Posterior vena cava (tissue), 2 donors: ENCODE results near the gene SCAMP4. TPM values are rescaled to one million over a fixed set of nuclear protein-coding genes. Genes with fewer than 3 reads are reported as not detected.
A peak's percentile ranks its signal among the peaks of the same experiment; 100 is the strongest.

Source experiments
- DNase-seq: peaks from one replicate; pipeline ENCODE4 v3.0.0-alpha.2; 2020; ENCODE audit warnings: low spot score
- intact Hi-C, 2 donors: fragments of 100-400 bp; cut with DNase I; formaldehyde crosslinking; loops; one replicate each; pipeline versions ENCODE4 v1.14.1 to v1.14.2; 2022 to 2023
- total RNA-seq, 2 donors: library from RNA; stranded (reverse); fragmentation: NEBNext Ultra II Directional; extraction: Animal tissue kit (Norgen Biotek cat#: 25700); gene quantifications; one replicate each; pipeline ENCODE4 v1.2.1, GENCODE V29; 2021
- donor health status: DM: yes; HTN: yes; CAD: no.
- donor health status: DM: yes; HTN: yes; CAD: no.

SCAMP4 gene
- total RNA-seq, 2 donors from 2014 or later = 35.6 to 36.6 TPM

DNA sequence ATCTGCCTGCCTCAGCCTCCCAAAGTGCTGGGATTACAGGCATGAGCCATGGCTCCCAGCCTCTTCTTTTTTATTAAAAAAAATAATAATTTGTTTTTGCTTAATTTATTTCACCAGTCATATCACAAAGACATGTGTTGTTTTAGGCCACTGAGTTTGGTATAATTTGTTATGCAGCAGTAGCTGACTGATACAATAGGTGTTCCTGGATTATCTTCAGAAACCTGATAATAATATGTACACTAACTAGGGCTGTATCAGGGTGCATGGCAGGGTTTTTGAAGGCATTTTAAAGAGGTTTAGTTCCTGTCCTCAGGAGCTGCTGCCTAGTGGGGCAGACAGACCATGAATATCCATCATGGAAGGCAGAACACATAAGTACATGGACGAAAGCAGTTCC lies 26.2 kb downstream of the SCAMP4 start:
- intact Hi-C loops = no loop called here
- DNase-seq = no peak

DNA sequence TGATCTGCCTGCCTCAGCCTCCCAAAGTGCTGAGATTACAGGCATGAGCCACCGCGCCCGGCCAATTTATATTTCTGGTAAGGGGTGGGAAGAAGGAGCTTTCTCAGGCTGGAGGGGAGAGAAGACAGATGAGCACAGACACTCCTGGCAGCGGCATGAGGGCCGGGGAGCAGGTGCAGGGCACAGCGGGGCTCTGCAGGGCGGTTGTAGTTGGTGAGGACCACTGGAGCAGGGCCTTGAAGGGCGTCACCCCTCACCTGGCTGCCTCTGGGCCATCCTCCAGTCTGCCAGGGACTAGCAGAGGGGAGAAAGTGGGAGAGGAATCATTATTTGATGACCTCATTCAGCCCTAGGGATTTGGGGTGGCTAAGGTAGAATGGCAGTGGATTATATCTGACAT lies 27.2 kb downstream of the SCAMP4 start:
- DNase-seq = no peak
- intact Hi-C loops = no loop called here

DNA sequence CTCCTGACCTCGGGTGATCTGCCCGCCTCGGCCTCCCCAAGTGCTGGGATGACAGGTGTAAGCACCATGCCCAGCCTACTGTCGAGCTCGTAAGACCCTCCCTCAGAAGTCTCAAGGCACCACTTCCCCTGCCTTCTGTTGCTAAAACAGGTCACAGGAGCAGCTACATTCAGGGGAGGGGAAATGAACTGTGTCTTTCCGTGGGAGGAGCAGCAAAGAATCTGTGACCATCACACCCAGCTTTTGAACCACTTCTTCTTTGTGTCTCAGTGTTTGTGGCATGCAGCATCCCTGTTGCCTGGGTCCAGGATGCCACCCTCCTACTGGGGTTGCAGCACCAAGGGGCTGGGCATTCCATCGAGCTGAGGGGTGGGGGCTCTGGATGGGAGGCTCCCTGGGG lies 28.0 kb downstream of the SCAMP4 start:
- intact Hi-C loops = no loop called here

DNA sequence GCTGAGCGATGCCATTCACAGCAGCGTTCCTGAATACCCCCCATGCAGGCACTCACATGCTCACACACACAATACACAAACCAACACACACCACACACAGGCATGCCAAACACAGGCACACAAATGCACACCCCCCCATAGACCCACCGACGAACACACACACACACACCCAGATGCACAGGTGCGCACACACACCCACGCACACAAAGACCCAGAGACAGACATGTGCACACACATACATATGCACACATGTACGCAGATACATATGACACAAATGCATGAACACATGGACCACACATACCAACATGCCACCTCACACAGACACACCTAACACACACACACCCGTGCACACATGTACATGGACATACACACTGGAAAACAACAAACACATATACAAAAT lies 28.7 kb downstream of the SCAMP4 start:
- intact Hi-C loops = no loop called here

More for the DNA sequence above, 28.0 kb downstream of the SCAMP4 start:
- no peak for DNase-seq

DNA sequence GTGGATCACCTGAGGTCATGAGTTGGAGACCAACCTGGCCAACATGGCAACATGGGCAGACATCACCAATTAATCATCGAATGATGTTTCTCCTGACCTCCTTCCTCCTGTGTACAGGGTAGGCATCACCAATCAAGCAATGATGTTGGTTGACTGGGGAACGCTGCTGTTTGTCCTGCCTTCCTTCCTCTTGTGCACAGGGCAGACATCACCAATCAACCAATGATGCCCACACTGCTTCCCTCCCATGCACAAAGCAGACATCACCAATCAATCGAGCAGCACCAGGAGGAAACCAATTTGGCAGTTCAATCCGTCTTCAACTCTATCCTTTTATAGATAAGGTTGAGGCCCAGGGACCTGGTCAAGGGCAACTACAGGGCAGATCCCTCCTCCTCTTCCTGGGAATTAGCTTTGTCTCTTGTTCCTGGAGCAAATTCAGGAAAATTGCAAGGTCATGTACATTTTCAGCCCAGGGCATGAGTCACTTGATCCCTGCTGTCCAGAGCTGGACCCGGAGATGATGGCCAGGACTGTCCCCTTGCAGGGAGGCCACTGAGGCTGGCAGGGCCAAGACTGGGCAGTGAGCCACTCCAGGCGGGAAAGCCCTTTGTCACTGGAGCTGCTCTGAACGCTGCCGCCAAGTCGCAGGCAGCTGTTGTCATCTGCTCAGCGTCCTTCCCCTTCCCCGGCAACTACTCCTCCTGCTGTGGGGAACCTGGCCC lies 30.4 kb downstream of the SCAMP4 start:
- intact Hi-C loops = no loop called here
- no peak for DNase-seq

More for the DNA sequence above, 28.7 kb downstream of the SCAMP4 start:
- no peak for DNase-seq

DNA sequence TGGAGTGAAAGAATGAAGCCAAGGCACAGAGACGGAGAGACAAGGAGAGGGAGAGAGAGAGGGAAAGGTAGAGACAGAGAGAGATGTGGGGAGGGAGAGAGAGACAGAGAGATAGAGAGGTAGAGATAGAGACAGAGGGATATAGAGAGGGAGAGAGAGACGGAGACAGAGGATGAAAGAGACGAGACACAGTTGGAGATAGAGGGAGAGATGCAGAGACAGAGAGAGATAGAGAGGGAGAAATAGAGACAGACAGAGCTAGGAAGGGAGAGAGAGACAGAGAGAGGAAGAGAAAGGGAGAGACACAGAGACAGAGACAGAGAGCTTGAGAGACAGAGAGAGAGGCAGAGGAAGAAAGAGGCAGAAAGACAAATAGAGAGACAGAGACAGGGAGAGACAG lies 31.2 kb downstream of the SCAMP4 start:
- DNase-seq = no peak
- intact Hi-C loops = no loop called here

DNA sequence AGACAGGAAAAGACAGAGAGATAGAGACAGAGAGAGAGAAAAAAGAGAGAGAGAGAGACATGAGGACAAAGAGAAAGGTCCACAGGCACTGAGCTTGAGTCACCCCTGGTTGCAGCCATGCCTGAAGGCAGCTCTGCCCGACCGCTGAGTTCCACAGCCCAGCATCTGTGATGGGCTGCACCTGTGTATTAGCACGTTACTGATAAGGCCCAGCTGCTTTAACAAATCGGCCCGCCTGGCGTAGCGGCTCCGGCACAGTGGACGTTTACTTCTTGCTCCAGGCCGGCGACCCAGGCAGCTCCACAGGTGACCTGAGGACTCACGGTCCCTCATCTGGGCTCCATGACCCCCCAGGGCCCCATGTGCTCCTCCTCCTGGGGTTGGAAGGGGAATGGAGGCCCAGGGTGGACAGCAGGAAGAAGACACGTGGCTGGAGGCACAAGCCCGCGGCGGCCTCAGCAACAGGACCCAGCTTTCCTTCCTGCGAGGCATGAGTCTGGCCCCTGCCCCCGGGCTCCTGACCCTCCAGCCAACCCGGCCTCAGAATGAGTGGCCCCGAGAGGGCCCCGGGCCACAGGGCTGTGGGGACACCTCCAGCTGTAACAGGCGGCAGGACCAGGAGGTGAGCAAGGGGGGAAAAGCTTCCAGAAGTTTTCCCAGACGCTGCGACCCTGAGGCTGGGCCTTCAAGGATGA lies 31.9 kb downstream of the SCAMP4 start:
- intact Hi-C loops = no loop called here
- DNase-seq = no peak

DNA sequence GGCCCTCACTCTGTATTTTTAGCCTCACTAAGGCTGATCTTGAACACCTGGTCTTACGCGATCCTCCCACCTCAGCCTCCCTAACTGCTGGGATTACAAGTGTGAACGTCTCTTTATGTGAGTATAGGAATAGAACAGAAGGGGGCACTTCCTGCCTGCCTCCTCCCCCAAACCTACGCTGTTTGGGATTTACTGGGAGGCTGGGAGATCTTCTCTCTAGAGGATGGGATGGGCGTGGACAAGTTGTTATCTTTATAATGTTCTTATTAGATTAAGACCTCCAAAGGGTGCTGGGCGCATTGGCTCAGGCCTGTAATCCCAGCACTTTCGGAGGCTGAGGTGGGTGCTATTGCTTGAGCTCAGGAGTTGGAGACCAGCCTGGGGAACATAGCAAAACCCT lies 32.9 kb downstream of the SCAMP4 start:
- intact Hi-C loops = no loop called here
- DNase-seq = no peak

DNA sequence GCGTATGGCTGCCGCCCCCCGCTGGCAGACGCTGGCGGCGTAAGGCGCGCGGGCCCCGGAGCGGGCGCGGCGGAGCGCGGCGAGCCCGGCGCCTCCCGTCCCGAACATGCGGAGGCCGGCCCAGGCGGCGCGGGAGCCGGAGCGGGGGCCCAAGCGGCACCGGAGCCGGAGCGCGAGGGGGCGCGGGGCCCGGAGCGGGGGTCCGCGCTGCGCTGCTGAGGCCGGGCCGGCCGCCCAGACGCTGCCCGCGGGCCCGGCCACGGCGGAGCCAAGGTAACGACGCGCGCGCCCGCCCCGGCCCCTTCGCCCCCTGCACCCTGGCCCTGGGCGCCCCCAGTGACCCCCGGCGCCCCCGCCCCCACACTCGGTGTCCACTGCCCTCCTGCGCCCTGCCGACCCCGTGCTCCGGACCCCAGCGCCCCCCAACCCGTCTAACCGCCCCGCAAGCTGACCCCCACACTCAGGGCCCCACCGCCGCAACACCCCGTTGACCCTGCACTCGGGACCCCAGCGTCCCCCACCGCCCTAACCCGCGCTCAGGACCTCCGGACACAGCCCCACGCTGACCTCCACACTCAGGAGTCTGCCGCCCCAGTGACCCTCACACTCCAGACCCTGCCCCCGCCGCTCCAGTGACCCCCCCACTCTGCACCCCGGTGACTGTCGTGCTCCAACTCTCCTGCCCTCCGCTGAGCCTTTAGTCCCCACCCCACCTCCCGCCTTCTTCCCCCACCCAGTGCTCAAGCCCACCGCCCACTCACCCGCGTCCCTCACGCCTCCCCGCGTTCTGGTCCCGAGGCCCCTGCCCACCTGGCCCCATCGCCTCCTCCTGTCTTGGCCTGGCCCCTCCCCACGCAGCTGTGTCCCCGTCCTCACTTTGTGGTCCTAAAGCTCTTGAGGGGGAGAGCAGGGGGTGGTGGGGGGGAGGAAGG lies 36.2 kb downstream of the SCAMP4 start, which contains the start of gene CSNK1G2:
CSNK1G2 (plus strand) TSS at position 27 of the 932 bp plus-strand sequence. CDS start 28,601 bp downstream, outside the sequence.
- no peak for DNase-seq
- intact Hi-C loops = no loop called here

DNA sequence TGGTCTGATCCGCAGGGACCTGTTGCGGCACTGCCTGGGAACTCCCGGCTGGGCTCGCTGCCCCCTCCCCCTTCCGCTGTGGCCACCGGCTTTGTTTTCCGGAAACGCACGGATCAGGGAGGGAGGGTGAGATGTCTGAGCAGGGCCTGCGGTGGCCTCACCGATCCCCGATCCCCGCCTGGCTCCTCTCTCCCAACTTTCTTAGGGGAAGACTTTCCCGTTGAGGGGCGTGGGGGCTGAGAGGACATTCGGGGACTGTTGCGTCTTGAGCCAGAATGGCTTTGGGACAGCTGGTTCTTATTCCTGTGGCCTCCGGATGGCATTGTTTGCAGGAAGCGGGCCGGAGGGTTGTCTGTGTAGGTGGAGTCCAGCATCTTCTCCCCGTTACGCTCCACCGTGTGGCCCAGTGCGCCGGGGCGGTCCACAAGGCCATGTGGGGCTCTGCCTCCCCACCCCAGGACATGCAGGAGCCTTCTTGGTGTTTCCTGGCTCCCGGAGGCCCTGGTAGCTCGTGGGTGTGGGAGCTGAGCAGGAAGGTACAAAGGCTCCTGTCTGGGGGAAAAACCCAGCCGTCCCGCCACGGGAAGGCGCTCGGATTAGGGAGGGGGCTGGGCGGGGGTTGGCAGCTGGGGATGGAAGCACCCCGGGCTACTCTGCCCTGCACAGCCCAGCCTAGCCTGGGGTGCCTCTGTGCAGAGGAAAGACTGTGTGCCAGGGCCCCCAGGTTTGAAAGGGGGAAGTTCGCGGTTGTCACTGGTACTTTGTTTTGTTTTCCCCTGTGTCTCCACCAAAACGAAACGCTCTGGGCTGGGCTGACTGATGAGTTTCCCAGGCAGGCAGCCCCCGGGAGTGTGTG lies 37.1 kb downstream of the SCAMP4 start:
- peak; percentile 91 for DNase-seq

DNA sequence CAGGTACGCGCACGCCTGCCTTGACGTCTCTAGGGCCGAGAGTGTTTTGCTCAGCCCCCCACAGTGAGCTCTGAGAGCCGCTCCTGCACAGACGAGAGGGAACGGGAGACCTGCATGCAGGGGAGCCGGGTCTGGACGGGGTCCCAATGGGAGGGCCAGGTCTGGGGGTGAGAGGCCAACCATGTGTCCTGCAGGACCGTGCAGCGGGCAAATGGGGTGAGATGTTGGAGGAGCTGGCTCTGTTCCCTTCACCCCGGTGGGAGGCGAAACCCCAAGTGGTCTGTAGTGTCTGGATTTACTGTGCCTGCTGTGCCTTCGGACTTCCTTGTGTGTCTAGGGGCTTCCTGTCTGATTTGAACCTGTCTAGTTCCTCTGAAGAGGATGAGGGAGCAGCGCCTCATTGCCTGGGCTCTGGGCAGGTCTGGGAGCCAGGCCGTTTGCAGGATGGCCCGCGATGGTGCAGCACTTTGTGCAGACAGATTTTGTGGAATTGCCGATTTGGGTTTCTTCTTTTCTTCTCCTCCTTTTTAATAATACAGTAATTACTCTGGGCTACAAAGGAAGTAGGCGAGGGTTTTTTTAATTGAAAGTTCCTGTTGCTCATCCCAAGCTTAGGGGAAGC lies 37.8 kb downstream of the SCAMP4 start:
- DNase-seq = peak; percentile 80
- intact Hi-C loops = no loop called here

More for the DNA sequence above, 37.1 kb downstream of the SCAMP4 start:
- intact Hi-C loops = no loop called here

DNA sequence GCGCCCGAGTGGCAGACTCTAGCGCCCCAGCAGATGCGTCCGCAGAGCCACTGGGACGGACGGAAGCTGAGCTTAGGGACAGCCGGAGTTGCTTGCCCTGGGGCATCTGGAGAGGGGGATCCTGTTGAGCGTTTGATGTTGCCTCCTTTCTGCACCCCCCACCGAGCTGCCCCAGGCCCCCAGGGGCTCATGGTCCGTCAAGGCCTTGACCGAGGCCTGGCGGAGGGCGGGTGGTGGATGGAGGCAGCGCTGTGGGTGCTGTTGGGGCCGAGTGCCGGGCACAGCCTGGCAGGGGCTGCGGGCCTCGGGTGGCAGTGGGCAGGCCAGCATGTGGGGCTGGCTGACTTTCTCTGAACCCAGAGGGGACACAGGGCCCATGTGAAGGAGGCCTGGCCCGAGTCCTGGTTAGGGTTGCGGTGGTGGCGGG lies 38.5 kb downstream of the SCAMP4 start:
- intact Hi-C loops = no loop called here

DNA sequence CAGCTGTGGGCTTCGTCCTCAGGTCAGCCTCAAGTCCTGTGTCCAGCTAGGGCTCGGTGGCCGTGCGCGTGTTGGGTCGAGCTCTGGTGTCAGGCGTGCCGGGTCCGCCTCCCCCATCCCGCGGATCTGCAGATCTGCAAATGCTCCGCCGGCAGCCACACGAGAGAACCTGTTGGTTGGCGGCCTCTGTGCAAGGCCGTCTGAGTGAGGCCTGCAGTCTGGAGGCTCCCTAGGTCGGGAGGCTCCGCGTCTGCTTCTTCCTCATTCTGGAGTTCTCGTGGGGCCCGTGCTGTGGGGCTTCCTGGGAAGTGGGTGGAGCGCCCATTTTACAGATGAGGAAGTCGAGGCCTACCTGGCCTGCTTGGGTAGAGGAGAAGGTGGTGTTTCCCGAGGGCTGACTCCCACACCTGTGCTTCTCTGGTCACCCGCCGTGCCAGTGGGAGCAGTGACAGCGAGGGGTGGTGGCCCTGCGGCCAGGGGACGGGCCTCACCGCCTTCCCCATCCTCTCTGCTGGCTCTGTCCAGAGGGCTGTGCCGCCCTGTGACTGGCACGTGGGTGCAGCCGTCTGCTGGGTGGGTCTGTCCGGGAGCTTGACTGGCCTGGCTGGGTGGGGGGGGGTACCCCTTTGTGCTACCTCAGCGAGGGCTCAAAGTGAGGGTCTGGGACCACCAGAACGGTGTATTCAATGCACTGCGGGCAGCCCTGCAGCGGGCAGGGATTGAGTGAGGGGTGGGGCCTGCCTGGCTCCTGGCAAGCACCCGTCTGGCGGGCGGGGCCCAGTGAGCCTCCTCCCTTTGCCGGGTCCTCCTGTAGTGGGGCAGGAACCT lies 39.1 kb downstream of the SCAMP4 start:
- intact Hi-C loops = no loop called here
- peak; percentile 82 for DNase-seq

More for the DNA sequence above, 38.5 kb downstream of the SCAMP4 start:
- peak; percentile 72 for DNase-seq

DNA sequence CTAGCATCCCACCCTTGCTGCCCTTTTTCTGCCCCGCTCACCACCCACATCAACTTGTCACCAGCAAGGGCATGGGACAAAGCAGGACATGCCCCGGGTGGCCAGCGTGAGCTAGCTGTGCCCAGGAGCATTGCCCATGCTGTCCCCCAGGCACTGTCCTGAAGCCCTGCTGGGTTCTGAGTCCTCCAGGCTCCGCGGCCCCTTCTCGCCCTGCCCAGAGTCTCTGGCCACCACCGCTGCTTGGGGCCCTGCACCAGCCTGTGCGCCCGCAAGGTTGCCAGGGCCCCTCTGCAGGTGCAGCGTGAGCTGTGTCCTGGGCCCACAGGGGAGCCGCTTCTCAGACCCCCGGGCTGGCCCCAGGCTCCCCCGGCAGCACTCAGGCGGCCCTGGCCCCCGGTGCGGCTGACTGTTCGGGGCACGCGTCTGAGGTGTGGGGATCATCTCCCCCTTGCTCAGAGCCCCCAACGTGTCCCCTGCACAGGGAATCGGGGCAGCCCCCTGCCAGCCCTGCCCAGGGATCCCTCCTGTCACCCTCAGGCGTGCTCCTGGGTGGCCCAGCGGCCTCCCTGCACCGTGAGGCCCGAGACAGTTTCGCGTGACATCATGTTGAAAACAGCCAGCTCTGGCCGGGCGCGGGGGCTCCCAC lies 39.8 kb downstream of the SCAMP4 start:
- intact Hi-C loops = no loop called here
- DNase-seq = peak; percentile 80

DNA sequence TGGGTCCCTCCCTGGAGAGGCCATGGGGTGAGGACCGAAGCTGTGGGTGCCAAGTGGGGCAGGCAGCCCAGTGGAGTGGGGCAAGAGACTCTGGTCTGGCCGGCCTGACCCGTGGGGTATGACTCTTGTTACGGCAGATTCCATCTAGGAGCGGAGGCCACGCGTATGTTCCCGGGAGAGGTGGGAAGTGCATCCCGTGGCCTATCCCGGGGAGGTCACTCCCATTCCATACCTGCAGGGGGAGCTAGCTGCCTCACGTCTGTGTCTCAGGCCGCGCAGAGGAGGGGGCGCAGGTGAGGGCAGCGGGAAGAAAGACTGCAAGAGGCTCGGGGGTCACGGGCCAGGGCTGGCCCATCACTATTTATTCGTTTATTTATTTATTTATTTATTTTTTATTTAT lies 40.7 kb downstream of the SCAMP4 start:
- peak; percentile 80 for DNase-seq

DNA sequence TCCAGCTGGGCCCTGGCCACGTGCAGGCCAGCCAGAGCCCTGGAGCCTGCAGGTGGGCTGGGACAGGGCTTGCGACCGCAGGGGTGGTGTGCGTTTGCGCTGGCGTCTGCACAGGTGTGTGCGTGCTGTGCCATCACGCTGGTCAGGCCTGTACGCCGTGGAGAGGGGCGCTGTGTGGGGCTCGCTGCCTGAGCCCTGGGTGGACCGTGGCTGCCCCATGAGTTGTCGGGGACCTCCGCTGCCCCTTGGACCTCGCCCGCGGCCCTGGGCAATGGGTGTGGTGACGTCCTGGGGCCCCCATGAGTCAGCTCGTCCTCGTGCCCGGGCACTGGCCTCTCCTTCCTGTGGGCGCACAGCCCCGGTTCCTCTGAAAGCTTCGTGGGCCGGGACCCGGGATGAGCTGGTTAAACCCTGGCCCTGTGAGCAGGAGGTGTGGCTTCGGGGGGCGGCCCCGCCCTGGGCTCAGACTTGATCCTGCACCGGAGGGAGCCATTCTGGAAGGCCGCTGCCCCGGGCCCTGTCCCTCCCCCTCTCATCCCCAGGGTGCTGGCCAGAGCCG lies 42.5 kb downstream of the SCAMP4 start:
- DNase-seq = peak; percentile 78
- intact Hi-C loops = no loop called here

More for the DNA sequence above, 40.7 kb downstream of the SCAMP4 start:
- intact Hi-C loops = no loop called here
